ENCODE results near the gene COL25A1.

DNA sequence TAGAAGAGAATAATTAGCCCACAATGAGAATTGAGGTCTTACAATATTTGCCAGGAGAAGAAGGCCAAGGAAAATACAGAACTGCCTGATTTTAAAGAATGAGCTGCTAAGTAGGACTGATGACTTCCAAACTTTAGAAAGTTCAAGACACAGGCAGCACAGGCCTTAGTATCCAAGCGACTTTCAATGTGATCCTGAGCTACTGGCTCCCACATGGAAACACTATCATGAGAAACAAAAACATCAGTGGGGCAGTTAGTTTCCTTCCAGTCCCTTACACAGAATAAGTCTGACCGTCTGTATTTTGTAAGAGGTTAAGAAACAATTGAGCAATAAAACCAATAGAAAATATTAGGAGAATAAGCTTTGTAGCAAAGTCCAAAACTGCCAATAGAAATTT is 251.4 kb downstream of the COL25A1 start:
- TF ChIP-seq, protein P1, sequence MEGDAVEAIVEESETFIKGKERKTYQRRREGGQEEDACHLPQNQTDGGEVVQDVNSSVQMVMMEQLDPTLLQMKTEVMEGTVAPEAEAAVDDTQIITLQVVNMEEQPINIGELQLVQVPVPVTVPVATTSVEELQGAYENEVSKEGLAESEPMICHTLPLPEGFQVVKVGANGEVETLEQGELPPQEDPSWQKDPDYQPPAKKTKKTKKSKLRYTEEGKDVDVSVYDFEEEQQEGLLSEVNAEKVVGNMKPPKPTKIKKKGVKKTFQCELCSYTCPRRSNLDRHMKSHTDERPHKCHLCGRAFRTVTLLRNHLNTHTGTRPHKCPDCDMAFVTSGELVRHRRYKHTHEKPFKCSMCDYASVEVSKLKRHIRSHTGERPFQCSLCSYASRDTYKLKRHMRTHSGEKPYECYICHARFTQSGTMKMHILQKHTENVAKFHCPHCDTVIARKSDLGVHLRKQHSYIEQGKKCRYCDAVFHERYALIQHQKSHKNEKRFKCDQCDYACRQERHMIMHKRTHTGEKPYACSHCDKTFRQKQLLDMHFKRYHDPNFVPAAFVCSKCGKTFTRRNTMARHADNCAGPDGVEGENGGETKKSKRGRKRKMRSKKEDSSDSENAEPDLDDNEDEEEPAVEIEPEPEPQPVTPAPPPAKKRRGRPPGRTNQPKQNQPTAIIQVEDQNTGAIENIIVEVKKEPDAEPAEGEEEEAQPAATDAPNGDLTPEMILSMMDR (conservative IDR thresholded peaks at IDR 0.05), result no peak
- TF ChIP-seq ZFX (IDR thresholded peaks at IDR 0.05), result no peak
